Activated CD4-positive, alpha-beta memory T cell treated with anti-CD3 and anti-CD28 coated beads for 36 hours (primary cell): ENCODE results near the gene TMED10. TPM values are rescaled to one million over a fixed set of nuclear protein-coding genes. Genes with fewer than 3 reads are reported as not detected.
"Not testable (repeated sequence)": the region's sequence is repeated elsewhere in the genome, so short reads cannot be mapped to it uniquely, and the experiment has no call there.

Experiments used
- CTCF ChIA-PET: fragments of 350-600 bp; sonication (Branson Sonifier 250); formaldehyde crosslinking; loops from one replicate; lab custom pipeline; 2021; ENCODE audit warnings: antibody characterized with exemption, inconsistent platforms; lab: Charles Lee
- POLR2A ChIA-PET: fragments of 350-600 bp; sonication (Branson Sonifier 250); formaldehyde crosslinking; loops from one replicate; lab custom pipeline; 2021; ENCODE audit warnings: antibody characterized with exemption; lab: Charles Lee
- DNase-seq: peaks from one replicate; pipeline ENCODE4 v3.0.0-alpha.2; 2020
- H3K27ac Mint-ChIP-seq: one replicate; pipeline ENCODE4 v1.8.0; 2021; ENCODE audit warnings: mixed read lengths
- H3K27me3 Mint-ChIP-seq: one replicate; pipeline ENCODE4 v1.8.0; 2021; ENCODE audit warnings: mixed read lengths
- H3K36me3 Mint-ChIP-seq: one replicate; pipeline ENCODE4 v1.8.0; 2021; ENCODE audit warnings: mixed read lengths
- H3K4me1 Mint-ChIP-seq: one replicate; pipeline ENCODE4 v1.8.0; 2021; ENCODE audit warnings: low read depth, mixed read lengths
- H3K4me3 Mint-ChIP-seq: one replicate; pipeline ENCODE4 v1.8.0; 2021; ENCODE audit warnings: mild to moderate bottlenecking, mixed read lengths
- H3K9me3 Mint-ChIP-seq: one replicate; pipeline ENCODE4 v1.8.0; 2021; ENCODE audit warnings: mixed read lengths
- intact Hi-C: fragments of 100-400 bp; cut with micrococcal nuclease; formaldehyde crosslinking; loops from one replicate; pipeline ENCODE4 v1.15.1; 2023
- total RNA-seq, 2 experiments: library from RNA; stranded (reverse); gene quantifications; one replicate each; pipeline ENCODE4 v1.2.3, GENCODE V29; 2021

The TMED10 gene
- total RNA-seq, 2 experiments from 2014 or later = 189 to 201 TPM

DNA sequence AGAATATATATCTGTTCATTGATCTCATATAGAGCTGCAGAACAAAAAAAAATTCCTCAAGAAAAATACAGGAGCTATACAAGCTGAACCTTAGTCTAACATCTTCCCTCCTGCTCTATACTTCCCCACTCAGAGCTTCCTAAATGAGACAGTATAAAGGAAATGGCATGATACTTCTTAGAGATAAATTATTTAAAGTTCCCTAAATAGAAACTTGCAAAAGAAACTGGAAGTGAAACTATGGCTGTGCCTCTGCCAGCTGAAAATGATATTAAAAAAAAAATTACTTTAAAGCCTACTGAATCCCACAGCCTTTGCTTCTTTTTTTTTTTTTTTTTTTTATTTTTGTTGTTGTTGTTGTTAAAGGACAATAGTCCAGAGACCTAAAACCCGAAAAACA lies 37.9 kb downstream of the TMED10 start:
- intact Hi-C loops = no loop called here
- H3K27ac Mint-ChIP-seq = peak overlapping the region; percentile 63
- H3K9me3 Mint-ChIP-seq = no peaks in the 10 kb centered on the region
- no peaks in the 10 kb centered on the region for H3K27me3 Mint-ChIP-seq
- ChIA-PET POLR2A (interaction anchor here (0.8 to 1.2 kb wide), 3 partner anchors 12 to 157 kb away, joined by 3 to 4 read pairs (median 3); partner anchors contain the start of gene NEK9), CTCF (interaction anchor here (0.5 to 12.7 kb wide), 6 partner anchors 158 to 417 kb away, joined by 3 to 118 read pairs (median 3); partner anchors contain the start of gene RPS6KL1)
- H3K4me1 Mint-ChIP-seq = peaks cover 33% of the 10 kb centered on the region
- DNase-seq = no peak
- no peak overlapping the region for H3K4me3 Mint-ChIP-seq
- peaks cover 15% of the 10 kb centered on the region for H3K36me3 Mint-ChIP-seq

DNA sequence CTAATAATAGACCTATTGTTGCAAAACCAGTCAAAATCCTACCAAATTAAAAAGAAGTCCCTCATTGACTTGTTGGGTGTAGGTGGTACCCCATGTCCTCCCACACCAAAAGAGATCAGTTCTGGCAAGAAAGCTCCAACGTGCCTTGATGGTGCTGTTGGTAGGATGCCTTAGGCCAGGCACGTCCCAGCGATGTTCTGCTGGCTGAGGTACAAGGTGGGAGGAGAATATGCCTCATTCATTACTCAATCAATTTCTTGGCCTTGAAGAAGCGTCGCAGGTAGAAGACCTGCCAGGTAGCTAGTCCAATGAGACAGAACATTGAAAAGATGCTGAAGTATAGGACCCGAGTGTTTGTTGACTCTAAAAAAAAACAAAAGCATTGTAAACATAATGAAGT lies 41.8 kb downstream of the TMED10 start:
- Mint-ChIP-seq H3K4me1 (peaks cover 23% of the 10 kb centered on the region), H3K27ac (no peak overlapping the region), H3K9me3 (no peaks in the 10 kb centered on the region), H3K36me3 (peaks cover 22% of the 10 kb centered on the region), H3K27me3 (no peaks in the 10 kb centered on the region), H3K4me3 (no peak overlapping the region)
- ChIA-PET CTCF (interaction anchor here (1.3 to 12.7 kb wide), 3 partner anchors 162 to 171 kb away, joined by 5 to 118 read pairs (median 12); no protein-coding TSS in a partner anchor), POLR2A (interaction anchor here (1.7 kb wide), 1 partner anchor 160 kb away, joined by 5 read pairs; no protein-coding TSS in a partner anchor)
- no peak for DNase-seq
- intact Hi-C loops = no loop called here

DNA sequence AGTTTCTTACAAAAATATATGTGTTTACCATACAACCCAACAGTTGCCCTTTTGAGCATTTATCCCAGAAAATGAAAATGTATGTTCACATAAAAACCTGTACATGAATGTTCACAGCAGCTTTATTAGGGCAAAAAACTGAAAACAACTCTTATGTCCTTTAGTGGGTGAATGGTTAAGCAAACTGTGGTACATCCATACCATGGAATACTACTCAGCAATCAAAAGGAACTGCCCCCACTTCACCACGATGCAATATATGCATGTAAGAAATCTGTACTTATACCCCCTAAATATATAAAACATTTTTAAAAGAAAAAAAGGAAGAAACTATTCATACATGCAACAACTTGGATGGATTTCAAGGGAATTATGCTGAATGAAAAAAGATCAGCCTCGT lies 42.8 kb downstream of the TMED10 start:
- Mint-ChIP-seq H3K4me1 (peaks cover 16% of the 10 kb centered on the region), H3K27ac (no peak overlapping the region), H3K9me3 (no peaks in the 10 kb centered on the region), H3K27me3 (no peaks in the 10 kb centered on the region), H3K4me3 (no peak overlapping the region), H3K36me3 (peaks cover 22% of the 10 kb centered on the region)
- intact Hi-C loops = no loop called here
- no peak for DNase-seq
- ChIA-PET POLR2A (no interaction called here), CTCF (interaction anchor here (1.3 to 12.7 kb wide), 3 partner anchors 163 to 172 kb away, joined by 5 to 118 read pairs (median 12); no protein-coding TSS in a partner anchor)

DNA sequence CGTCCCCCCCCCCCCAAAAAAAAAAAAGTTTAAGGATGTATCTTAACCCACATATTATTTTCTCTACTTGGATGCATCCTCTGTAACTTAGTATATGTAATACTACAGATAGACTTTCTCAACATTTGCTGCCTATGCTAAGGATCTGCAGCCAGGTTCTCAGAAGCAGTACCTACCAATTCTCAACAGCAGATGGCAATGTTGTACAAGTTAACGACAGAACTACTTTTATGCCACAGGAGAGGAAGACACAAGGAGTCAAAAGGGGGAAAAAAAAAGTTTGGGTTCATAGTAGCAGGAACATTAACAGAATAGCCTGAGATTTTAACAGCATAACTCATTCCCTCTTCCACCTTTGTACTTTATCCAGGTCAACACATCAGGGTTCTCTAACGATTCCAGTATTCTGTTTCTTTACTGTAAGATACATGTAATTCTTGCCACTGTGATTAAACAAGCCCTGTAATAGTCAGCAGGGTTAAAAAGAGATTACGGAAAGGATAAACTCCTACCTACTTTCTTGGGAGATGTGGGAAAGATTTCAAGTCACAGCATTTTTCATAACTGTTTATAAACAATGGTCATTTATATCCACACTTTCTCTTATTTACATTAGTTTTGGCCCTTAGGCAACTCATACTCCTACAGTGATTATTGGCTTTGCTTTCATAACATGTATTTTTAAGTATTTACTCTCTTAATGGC lies 43.9 kb downstream of the TMED10 start:
- Mint-ChIP-seq H3K9me3 (no peaks in the 10 kb centered on the region), H3K27ac (peak overlapping the region; percentile 50), H3K36me3 (peaks cover 24% of the 10 kb centered on the region), H3K27me3 (no peaks in the 10 kb centered on the region), H3K4me1 (peaks cover 18% of the 10 kb centered on the region), H3K4me3 (no peak overlapping the region)
- POLR2A ChIA-PET = no interaction called here
- DNase-seq = peak; percentile 37
- intact Hi-C loops = loop anchor here (1.0 kb wide), 2 partner anchors 164 to 171 kb away; no protein-coding TSS in a partner anchor
- CTCF ChIA-PET = interaction anchor here (0.7 to 10.9 kb wide), 13 partner anchors 10 to 445 kb away, joined by 3 to 280 read pairs (median 4); no protein-coding TSS in a partner anchor

DNA sequence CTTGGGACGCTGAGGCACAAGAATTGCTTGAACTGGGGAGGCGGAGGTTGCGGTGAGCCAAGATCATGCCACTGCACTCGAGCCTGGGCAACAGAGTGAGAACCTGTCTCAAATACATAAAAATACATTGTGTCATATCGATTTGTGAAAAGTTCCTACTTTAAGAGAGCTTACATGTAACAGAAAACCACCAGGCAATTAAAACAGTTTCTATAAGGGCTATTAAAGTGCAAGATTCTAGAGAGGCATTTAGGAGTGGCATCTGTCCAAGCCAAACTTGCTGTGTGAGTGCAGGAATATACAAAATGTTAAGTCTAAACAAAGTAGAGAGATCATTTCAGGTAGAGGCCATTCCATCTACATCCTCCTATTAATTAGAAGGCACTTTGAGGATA lies 47.8 kb downstream of the TMED10 start:
- H3K36me3 Mint-ChIP-seq = peaks cover 14% of the 10 kb centered on the region
- no peak overlapping the region for H3K27ac Mint-ChIP-seq
- H3K9me3 Mint-ChIP-seq = no peaks in the 10 kb centered on the region
- CTCF ChIA-PET = interaction anchor here (1.0 to 10.9 kb wide), 3 partner anchors 12 to 179 kb away, joined by 4 to 280 read pairs (median 5); no protein-coding TSS in a partner anchor
- peak overlapping the region; percentile 18 for H3K4me3 Mint-ChIP-seq
- POLR2A ChIA-PET = no interaction called here
- intact Hi-C loops = loop anchor here (5.0 to 10.0 kb wide), 5 partner anchors 66 to 534 kb away; partner anchors contain the start of genes ACYP1, BATF, ERG28 and TTLL5
- H3K4me1 Mint-ChIP-seq = peaks cover 43% of the 10 kb centered on the region
- DNase-seq = no peak
- no peaks in the 10 kb centered on the region for H3K27me3 Mint-ChIP-seq

DNA sequence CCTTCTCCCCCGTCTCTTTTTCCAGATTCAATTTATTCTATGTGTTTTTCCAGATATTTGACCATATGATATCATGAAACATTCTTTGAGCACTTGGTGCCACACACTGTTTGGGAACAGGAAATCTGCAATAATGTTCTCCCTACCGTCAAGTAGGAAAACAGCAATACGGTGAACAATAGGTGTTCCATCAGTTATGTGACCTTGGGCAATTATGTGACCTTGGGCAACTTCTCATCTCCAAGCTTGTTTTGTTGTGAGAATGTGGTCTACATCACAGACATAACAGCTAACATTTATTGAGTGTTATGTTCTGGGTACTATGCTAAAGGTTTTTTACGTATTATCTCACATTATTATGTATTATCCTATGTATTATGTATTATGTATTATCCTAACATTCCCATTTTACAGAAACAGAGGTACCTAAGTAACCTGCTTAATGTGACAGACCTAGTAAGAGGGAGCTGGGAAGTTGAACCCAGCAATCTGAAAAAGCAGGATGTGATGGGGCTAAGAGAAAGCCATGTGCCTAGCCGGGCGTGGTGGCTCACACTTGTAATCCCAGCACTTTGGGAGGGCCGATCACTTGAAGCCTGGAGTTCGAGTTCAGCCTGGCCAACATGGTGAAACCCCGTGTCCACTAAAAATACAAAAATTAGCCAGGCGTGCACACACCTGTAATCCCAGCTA lies 48.4 kb downstream of the TMED10 start:
- peaks cover 45% of the 10 kb centered on the region for H3K4me1 Mint-ChIP-seq
- peaks cover 11% of the 10 kb centered on the region for H3K36me3 Mint-ChIP-seq
- peak overlapping the region; percentile 99 for H3K4me3 Mint-ChIP-seq
- ChIA-PET CTCF (interaction anchor here (1.2 to 10.9 kb wide), 3 partner anchors 13 to 181 kb away, joined by 5 to 280 read pairs (median 6); no protein-coding TSS in a partner anchor), POLR2A (interaction anchor here (0.7 to 2.2 kb wide), 3 partner anchors 120 to 168 kb away, joined by 4 to 9 read pairs (median 6); no protein-coding TSS in a partner anchor)
- intact Hi-C loops = loop anchor here (1.0 to 10.0 kb wide), 9 partner anchors 11 to 534 kb away; partner anchors contain the start of genes ACYP1, BATF, EIF2B2 and ERG28
- peak overlapping the region; percentile 96 for H3K27ac Mint-ChIP-seq
- DNase-seq = no peak
- H3K9me3 Mint-ChIP-seq = no peaks in the 10 kb centered on the region
- H3K27me3 Mint-ChIP-seq = no peaks in the 10 kb centered on the region

DNA sequence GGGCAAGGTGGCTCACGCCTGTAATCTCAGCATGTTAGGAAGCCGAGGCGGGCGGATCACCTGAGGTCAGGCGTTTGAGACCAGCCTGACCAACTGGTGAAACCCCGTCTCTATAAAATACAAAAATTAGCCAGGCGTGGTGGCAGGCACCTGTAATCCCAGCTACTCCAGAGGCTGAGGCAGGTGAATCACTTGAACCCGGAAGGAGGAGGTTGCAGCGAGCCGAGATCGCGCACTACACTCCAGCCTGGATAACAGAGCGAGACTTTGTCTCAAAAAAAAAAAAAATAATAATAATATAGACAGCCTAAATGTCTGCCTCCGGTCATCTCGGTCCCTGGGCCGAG lies 49.0 kb downstream of the TMED10 start:
- H3K4me3 Mint-ChIP-seq = peak overlapping the region; percentile 99
- not testable (repeated sequence) for H3K36me3 Mint-ChIP-seq, H3K27me3 Mint-ChIP-seq, H3K9me3 Mint-ChIP-seq
- POLR2A ChIA-PET = interaction anchor here (0.7 to 2.2 kb wide), 11 partner anchors 12 to 439 kb away, joined by 3 to 9 read pairs (median 4); no protein-coding TSS in a partner anchor
- CTCF ChIA-PET = interaction anchor here (1.6 to 10.9 kb wide), 4 partner anchors 172 to 267 kb away, joined by 4 to 280 read pairs (median 6); no protein-coding TSS in a partner anchor
- intact Hi-C loops = loop anchor here (1.0 to 10.0 kb wide), 9 partner anchors 12 to 535 kb away; partner anchors contain the start of genes ACYP1, BATF, EIF2B2 and ERG28
- H3K4me1 Mint-ChIP-seq = peaks cover 42% of the 10 kb centered on the region
- peak overlapping the region; percentile 96 for H3K27ac Mint-ChIP-seq
- peak; percentile 47 for DNase-seq

DNA sequence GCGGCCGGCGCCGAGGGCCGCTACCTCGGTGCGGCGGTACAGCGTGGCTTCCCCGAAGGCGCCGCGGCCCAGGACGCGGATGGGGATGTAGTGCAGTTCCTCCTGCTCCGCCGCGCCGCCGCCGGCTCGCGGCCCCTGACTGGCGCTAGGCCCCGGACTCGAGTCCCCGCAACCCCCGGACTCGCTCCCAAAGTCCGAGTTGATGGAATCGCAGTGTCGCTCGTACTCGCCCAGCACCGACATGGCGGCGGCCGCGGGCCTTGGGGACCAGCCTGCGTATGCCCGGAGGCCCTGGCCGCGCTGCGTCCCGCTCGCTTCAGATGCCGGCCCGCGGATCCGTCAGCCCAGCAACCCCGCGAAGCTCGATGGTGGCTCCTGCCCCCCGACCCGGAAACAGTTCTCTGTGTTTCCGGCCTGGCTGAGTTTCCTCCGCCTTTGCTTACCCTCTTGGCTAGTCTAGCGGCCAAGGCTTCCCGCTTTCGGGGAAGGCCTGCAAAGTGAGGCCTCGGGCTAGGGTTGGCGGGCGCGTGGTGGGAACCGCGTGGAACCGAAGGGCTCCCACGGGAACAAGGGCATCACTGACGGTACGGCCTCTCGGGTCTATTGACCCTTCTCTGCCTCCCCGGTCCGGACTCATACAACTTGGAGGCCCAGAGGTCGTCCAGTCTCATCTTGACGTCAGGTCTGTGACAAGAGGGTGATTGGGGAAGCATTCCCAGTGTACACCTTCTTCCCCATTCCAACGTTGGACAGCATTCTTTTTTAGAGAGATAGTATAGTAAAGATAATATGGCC lies 49.5 kb downstream of the TMED10 start, which contains the start of gene NEK9:
Gene NEK9, minus strand, starts transcription at position 370 of the 795 bp plus-strand sequence. Its CDS starts 127 bp downstream, at position 243.
- POLR2A ChIA-PET = interaction anchor here (1.0 to 2.2 kb wide), 11 partner anchors 12 to 440 kb away, joined by 3 to 9 read pairs (median 4); partner anchors contain the start of gene ZC2HC1C

DNA sequence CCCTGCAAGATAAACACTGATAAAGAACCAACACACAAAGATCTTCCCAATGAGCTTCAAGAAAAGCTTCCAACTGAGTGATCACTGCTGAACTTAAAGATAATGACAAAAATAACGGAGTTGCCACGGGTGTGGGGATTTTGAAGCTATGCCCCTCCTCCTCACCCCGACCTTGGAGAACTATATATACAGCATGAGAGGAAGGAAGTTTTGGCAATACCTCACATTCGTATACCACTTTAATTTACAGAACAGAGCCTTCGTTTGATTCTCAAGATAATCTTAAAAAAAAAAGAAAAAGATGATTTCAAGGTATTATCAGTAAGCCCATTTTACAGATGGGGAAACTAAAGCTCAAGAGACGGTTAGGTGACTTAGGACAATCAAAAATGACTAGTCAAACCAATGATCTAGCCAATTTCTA lies 50.3 kb downstream of the TMED10 start:
- H3K4me3 Mint-ChIP-seq = peak overlapping the region; percentile 99
- H3K36me3 Mint-ChIP-seq = peaks cover 12% of the 10 kb centered on the region
- intact Hi-C loops = loop anchor here (2.0 to 10.0 kb wide), 7 partner anchors 51 to 536 kb away; partner anchors contain the start of genes ACYP1, BATF, ERG28 and TMED10
- H3K4me1 Mint-ChIP-seq = peaks cover 46% of the 10 kb centered on the region
- ChIA-PET CTCF (interaction anchor here (0.6 to 10.9 kb wide), 6 partner anchors 130 to 439 kb away, joined by 3 to 280 read pairs (median 4); no protein-coding TSS in a partner anchor), POLR2A (interaction anchor here (1.0 to 2.2 kb wide), 10 partner anchors 31 to 440 kb away, joined by 3 to 9 read pairs (median 4); partner anchors contain the start of gene ZC2HC1C)
- peak overlapping the region; percentile 96 for H3K27ac Mint-ChIP-seq
- peak; percentile 19 for DNase-seq
- no peaks in the 10 kb centered on the region for H3K27me3 Mint-ChIP-seq
- no peaks in the 10 kb centered on the region for H3K9me3 Mint-ChIP-seq

More for the DNA sequence above, 49.5 kb downstream of the TMED10 start, which contains the start of gene NEK9:
- intact Hi-C loops = loop anchor here (1.0 to 10.0 kb wide), 9 partner anchors 12 to 535 kb away; partner anchors contain the start of genes ACYP1, BATF, EIF2B2 and ERG28
- no peaks in the 10 kb centered on the region for H3K27me3 Mint-ChIP-seq
- peak; percentile 94 for DNase-seq
- H3K4me3 Mint-ChIP-seq = peak within 1 kb of the TSS; percentile 99
- peaks cover 43% of the 10 kb centered on the region for H3K4me1 Mint-ChIP-seq
- CTCF ChIA-PET = interaction anchor here (0.6 to 10.9 kb wide), 7 partner anchors 130 to 438 kb away, joined by 3 to 280 read pairs (median 5); no protein-coding TSS in a partner anchor
- peaks cover 11% of the 10 kb centered on the region for H3K36me3 Mint-ChIP-seq
- H3K27ac Mint-ChIP-seq = peak within 1 kb of the TSS; percentile 96
- no peaks in the 10 kb centered on the region for H3K9me3 Mint-ChIP-seq

DNA sequence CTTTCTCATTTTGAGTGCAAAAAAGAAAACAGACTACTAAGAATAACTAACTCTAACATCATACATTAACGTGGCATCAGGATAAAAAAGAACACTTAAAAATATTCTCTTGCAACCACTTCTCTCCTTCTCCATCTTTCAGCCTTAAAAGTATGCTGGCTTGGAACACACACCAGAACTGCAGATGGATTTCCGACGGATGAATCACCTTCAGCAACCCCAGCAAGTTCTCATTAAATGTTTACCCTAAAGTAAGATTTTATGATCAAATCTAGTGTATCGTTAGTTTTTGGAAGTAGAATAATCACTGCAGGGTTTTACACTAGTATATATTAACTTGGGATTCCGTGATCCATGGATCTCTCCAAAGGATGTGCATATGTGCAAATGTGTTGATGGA lies 50.8 kb downstream of the TMED10 start:
- CTCF ChIA-PET = interaction anchor here (1.0 to 10.9 kb wide), 5 partner anchors 131 to 363 kb away, joined by 3 to 280 read pairs (median 5); no protein-coding TSS in a partner anchor
- Mint-ChIP-seq H3K4me1 (peaks cover 51% of the 10 kb centered on the region), H3K4me3 (peak overlapping the region; percentile 99), H3K36me3 (peaks cover 10% of the 10 kb centered on the region), H3K27ac (peak overlapping the region; percentile 96), H3K27me3 (no peaks in the 10 kb centered on the region), H3K9me3 (no peaks in the 10 kb centered on the region)
- intact Hi-C loops = loop anchor here (2.0 to 10.0 kb wide), 7 partner anchors 51 to 537 kb away; partner anchors contain the start of genes ACYP1, BATF, ERG28 and TMED10
- DNase-seq = no peak
- POLR2A ChIA-PET = interaction anchor here (1.4 to 2.2 kb wide), 6 partner anchors 56 to 373 kb away, joined by 3 to 9 read pairs (median 6); partner anchors contain the start of gene ZC2HC1C
